GM19193 (cell line): ENCODE measurements around the gene CSTF2T.

ENCODE experiments used
- POLR2A ChIP-seq: IDR thresholded peaks from 4 replicates; pipeline ENCODE4 v1.6.1; 2011; ENCODE audit not compliant: insufficient read depth, insufficient read length; ENCODE audit errors: extremely low read depth

CSTF2T gene

DNA sequence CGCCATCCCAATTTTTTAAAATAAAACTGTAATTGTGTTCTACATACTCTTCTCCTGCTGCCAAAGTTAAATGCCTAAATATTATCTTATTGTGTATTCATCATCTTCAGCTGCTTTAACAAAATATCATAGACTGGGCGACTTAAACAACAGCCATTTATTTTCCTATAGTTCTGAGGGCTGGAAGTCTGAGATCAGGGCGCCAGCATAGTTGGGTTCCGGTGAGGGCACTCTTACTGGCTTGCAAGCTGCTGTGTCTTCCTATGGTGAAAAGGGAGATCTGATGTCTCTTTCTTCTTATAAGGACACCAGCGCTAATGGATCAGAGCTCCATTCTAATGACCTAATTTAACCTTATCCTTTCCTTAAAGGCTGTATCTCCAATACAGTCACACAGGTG, 30.4 kb downstream of the CSTF2T start:
- no peak for TF ChIP-seq POLR2A

DNA sequence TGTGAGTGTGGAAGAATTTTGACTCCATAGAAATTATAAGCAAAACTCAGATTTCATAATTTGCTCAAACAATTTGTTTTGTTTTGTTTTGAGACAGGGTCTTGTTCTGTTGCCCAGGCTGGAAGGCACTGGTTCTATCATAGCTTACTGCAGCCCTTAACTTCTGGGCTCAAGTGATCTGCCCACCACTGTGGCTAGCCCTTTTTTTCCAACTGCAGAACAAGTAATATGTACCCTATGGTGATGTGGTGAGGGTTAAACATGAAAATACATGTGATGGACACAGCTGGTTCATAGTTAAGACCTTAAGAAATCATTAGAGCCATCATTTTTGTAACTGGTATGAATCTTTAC, 31.1 kb downstream of the CSTF2T start:
- no peak for TF ChIP-seq POLR2A

DNA sequence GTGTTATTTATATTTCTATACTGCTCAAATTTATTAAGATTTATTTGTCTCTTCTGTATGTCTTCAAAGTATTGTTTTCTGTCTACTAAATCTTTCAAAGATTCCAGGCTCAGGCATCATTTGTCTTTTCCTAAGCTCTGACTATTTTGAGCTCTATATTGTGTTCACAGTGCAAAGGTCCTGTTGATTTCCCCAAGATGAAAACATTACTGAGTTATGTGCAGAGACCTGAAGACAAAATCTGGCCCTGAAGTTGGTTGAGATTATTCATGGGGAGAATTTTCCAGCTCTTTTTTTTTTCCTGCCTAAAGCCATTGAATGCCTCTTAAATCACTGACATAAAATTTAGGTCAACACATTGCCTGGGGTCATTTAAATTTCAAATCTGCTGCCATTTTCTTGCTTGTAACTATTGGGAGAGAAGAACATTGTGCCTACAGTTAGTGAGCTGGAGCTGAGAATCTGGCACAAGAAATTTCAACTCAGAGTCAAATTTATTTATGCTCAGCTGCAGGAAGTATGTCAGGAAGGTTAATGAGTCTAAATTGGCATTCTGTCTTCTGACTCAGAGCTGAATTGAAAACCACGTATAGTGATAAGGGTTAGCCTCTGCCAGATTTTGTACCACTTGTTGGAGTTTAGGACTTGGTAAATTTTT, 31.6 kb downstream of the CSTF2T start:
- no peak for TF ChIP-seq POLR2A

DNA sequence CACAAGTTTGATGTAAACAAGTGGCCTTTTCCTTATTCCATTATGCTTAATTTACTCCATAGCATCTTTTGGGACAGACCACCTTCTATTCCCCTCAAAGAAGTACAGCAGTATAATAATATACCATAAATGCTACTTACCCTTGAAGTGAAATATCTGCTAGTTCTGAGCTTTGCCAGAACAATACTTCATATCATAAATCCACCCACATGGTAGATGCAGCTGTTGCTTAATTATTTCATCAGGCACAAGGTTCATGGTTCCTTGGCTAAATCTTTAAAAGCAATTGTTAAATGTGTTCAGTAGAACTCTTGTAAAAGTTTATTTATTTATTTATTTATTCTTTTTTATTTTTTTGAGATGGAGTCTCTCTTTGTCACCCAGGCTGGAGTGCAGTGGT, 32.9 kb downstream of the CSTF2T start:
- no peak for TF ChIP-seq POLR2A

DNA sequence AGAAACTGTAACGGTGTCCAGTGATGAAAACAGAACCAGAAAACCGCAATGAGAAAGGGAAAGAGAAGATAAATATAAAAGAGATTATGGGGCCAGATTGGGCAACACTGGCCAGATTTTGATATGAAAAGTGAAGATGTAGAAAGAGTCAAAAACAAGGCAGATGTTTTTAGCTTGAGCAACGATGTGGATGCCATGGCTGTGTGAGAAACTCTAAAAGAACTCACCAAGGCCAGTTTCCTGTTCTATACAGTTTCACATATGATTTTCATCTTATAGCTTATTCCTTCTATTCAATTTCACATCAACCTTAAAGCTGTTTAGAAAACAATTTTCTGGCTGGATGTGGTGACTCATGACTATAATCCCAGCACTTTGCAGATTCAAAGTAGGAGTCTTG, 36.3 kb downstream of the CSTF2T start:
- no peak for TF ChIP-seq POLR2A

DNA sequence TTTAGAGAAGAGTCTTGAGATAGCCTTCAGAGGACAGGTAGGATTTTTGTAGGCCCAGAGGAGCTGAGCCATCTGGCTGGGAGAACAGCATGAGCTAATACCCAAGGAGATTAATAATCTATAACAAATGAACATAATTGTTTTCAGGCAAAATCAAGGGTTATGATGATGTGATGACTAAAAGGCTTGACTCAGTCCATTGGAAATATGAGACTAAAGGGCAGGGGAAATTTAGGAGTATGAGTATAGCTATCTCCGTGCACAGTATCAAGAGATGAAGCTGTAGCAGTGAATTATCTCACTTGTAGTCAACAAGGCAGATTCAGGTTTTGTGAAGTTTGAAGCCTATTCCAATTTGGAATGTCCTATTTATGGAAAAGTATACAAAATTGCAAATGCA, 40.1 kb downstream of the CSTF2T start:
- no peak for TF ChIP-seq POLR2A

DNA sequence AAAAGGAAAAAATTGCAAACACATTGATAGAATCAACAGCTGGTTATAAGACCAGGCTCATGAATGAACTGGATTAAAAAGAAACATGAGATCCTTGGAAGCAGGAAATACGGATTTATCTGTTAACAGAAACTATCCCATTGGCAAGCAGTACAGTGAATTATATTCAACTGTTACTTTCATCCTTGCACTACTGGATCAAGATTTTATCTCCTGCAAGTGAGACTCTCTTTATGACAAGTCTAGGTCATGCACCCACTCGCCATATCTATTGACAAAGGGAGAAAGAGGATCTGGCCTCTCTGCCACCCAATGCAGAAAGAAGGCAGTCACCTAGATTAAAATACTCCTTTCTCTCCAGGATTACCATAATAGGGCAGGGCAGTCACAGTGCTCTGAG, 41.4 kb downstream of the CSTF2T start:
- TF ChIP-seq POLR2A = no peak

DNA sequence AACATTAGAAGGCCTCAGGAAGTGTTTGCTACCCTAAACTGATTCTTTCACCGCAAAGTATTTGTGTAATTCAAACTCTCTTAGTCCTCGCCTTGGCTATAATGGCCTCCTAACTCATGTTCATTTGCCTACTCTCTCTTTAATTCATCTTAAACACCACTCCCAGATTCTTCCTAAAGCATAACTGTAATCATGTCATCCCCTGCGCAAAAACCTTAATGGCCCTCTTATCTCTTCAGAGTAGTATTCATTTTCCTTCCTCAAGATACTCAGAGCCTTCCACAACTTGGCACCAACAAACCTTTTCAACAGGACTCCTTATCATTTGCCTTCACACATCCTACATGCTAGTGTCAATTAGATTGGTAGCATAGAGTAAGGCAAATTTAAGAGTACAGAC, 42.9 kb downstream of the CSTF2T start:
- no peak for TF ChIP-seq POLR2A

DNA sequence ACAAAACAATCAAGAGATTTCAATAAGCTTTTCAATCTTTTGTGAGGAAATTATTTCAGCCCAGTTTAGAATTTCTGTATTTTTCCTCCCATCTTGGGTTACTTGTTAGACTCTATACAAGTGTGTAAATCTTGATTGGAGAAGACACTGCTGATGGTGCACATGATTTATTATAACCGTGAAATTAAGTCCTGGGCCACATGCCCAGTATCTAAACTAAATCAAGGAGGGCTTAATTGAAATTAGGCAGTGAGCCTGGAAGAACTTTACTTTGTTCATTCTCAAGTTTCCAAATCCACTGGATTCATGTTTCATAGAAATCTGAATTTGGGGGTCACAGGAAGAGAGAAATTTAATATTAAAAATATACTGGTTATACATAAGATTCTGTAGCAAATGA, 44.5 kb downstream of the CSTF2T start:
- no peak for TF ChIP-seq POLR2A

DNA sequence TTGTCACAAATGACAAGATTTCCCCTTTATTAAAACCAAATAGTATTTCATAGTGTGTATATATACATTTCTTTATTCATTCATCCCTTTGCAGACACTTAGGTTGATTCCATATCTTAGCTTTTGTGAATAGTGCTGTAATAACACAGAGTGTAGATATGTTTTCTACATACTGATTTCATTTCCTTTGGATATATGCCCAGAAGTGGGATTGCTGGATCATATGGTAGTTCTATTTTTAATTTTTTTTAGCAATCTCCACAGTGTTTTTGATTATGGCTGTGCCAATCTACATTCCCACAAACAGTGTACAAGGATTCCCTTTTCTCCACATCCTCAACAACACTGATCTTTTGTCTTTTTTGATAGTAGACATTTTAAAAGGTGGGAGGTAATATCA, 46.4 kb downstream of the CSTF2T start:
- no peak for TF ChIP-seq POLR2A

DNA sequence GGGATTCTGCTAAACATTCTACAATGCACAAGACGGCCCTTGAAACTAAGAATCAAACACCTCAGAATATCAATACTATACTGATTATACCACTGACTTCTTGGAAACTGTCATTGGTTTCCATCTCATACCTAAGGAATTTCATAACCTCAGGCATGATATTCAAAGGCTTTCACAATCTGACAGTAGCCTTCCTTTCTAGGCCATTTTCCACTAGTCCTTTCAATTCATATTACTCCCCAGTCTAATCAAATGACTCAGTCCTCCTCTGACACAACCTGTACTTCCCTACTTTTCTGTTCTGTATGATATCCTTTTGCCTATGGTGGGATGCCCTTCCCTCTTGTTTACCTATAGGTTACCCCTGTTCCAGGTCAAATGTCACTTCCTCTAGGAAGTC, 48.3 kb downstream of the CSTF2T start:
- no peak for TF ChIP-seq POLR2A

DNA sequence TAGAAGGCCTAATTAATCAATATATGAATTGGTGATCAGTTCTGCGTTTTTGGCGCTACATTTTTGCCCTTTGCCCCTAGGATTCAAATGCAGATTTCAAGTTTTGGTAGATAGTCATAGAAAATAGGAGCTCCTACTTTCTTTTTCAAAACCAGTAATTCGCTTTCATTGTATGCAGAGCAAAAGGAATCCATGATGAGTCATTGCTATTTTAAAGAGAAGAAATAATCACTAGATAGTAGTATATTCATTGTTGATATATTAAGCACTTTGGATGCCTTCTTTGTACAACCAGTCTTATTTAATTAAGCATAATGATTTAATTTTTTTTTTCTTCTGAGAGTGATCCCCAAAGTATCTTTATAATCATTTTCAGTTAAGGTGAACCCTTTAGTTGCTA, 50.3 kb downstream of the CSTF2T start:
- TF ChIP-seq POLR2A = no peak
